Lower lobe of right lung (tissue), 2 donors: Measurements from ENCODE around the gene IFT81. TPM values are rescaled to one million over a fixed set of nuclear protein-coding genes. Genes with fewer than 3 reads are reported as not detected.

Experiments
- ATAC-seq, 2 donors: fragments of 200-7000 bp; cut with Tn5 transposase; one replicate each; pipeline ENCODE4 v1.9.1; 2020 to 2022; ENCODE audit warnings: mild to moderate bottlenecking in 2 of 2, moderate library complexity in 2 of 2
- DNase-seq: peaks from one replicate; pipeline ENCODE4 v3.0.0-alpha.2; 2020
- H3K27ac ChIP-seq: fragments of 200-600 bp; one replicate; pipeline ENCODE4 v1.8.0; 2022
- H3K27me3 ChIP-seq: fragments of 200-600 bp; one replicate; pipeline ENCODE4 v1.8.0; 2022; ENCODE audit warnings: low read depth
- H3K36me3 ChIP-seq: fragments of 200-600 bp; one replicate; pipeline ENCODE4 v1.8.0; 2022; ENCODE audit warnings: mild to moderate bottlenecking
- H3K4me1 ChIP-seq: fragments of 200-600 bp; one replicate; pipeline ENCODE4 v1.8.0; 2022
- H3K4me3 ChIP-seq: fragments of 200-600 bp; one replicate; pipeline ENCODE4 v1.8.0; 2022; ENCODE audit warnings: mild to moderate bottlenecking
- H3K9me3 ChIP-seq: fragments of 200-600 bp; one replicate; pipeline ENCODE4 v1.8.0; 2022
- CTCF ChIP-seq: fragments of 200-600 bp; IDR thresholded peaks from one replicate; pipeline ENCODE4 v1.8.0; 2022; ENCODE audit warnings: antibody characterized with exemption, mild to moderate bottlenecking
- intact Hi-C: fragments of 100-400 bp; cut with DNase I; formaldehyde crosslinking; loops from one replicate; pipeline ENCODE4 v1.11.0; 2022
- total RNA-seq: library from RNA; stranded (reverse); fragmentation: NEBNext Ultra II Directional; extraction: Animal tissue kit (Norgen Biotek cat#: 25700); gene quantifications from one replicate; pipeline ENCODE4 v1.2.1, GENCODE V29; 2021
- donor health status: DM: no; HTN: yes; CAD: no; lungs with severe emphysema.

Gene IFT81
- total RNA-seq, 1 donor from 2014 or later, result 12.5 TPM

- no peak overlapping the region for H3K27ac ChIP-seq
- intact Hi-C loops, result no loop called here
- ATAC-seq (no peak), DNase-seq (no peak)
- no peaks in the 10 kb centered on the region for H3K27me3 ChIP-seq
- peaks cover 14% of the 10 kb centered on the region for H3K4me1 ChIP-seq
- no peaks in the 10 kb centered on the region for H3K9me3 ChIP-seq
- no peak overlapping the region for H3K4me3 ChIP-seq
- TF ChIP-seq CTCF, result no peak
- no peaks in the 10 kb centered on the region for H3K36me3 ChIP-seq
These were observed 142.3 kb downstream of the IFT81 start for GRCh38 chr12:110266381-110266960.

- no peak overlapping the region for H3K27ac ChIP-seq
- ATAC-seq, result peak; percentile 31 to 33
These were observed 142.9 kb downstream of the IFT81 start for GRCh38 chr12:110266980-110267620.

More at GRCh38 chr12:110266980-110267620, 142.9 kb downstream of the IFT81 start:
- intact Hi-C loops, result no loop called here
- Histone ChIP-seq H3K4me1 (peaks cover 14% of the 10 kb centered on the region), H3K9me3 (no peaks in the 10 kb centered on the region), H3K36me3 (no peaks in the 10 kb centered on the region), H3K4me3 (no peak overlapping the region), H3K27me3 (no peaks in the 10 kb centered on the region)
- no peak for TF ChIP-seq CTCF
- no peak for DNase-seq

Other genes with a start within 250 kb of the IFT81 start
- gene GLTP, start 243.8 kb upstream of the IFT81 start, total RNA-seq, result 45.3 TPM
- 16.8 TPM for gene TCHP, start 224.1 kb upstream of the IFT81 start, total RNA-seq
- gene GIT2, start 128.0 kb upstream of the IFT81 start, total RNA-seq, result 62.2 TPM
- gene ANKRD13A, start 124.9 kb upstream of the IFT81 start, total RNA-seq, result 62.5 TPM
- 19.7 TPM for gene C12orf76, start 75.8 kb upstream of the IFT81 start, total RNA-seq
- gene ATP2A2, start 156.9 kb downstream of the IFT81 start, total RNA-seq, result 156 TPM